Activated CD8-positive, alpha-beta T cell treated with anti-CD3 and anti-CD28 coated beads for 36 hours (primary cell): ENCODE results near the gene MRM2. TPM values are rescaled to one million over a fixed set of nuclear protein-coding genes. Genes with fewer than 3 reads are reported as not detected.

Experiments
- ATAC-seq: fragments of 200-7000 bp; cut with Tn5 transposase; one replicate; pipeline ENCODE4 v1.10.0; 2021; ENCODE audit warnings: mild to moderate bottlenecking, moderate library complexity
- CTCF ChIA-PET: fragments of 350-600 bp; sonication (Branson Sonifier 250); formaldehyde crosslinking; loops from one replicate; lab custom pipeline; 2021; ENCODE audit warnings: antibody characterized with exemption; lab: Charles Lee
- POLR2A ChIA-PET: fragments of 350-600 bp; sonication (Branson Sonifier 250); formaldehyde crosslinking; loops from one replicate; lab custom pipeline; 2021; ENCODE audit warnings: antibody characterized with exemption; lab: Charles Lee
- DNase-seq: peaks from one replicate; pipeline ENCODE4 v3.0.0-alpha.2; 2020
- H3K27ac Mint-ChIP-seq: one replicate; pipeline ENCODE4 v1.8.0; 2021; ENCODE audit warnings: mild to moderate bottlenecking, mixed read lengths
- H3K27me3 Mint-ChIP-seq: one replicate; pipeline ENCODE4 v1.8.0; 2021; ENCODE audit warnings: mixed read lengths
- H3K36me3 Mint-ChIP-seq: one replicate; pipeline ENCODE4 v1.8.0; 2021; ENCODE audit warnings: low read depth, mixed read lengths
- H3K4me1 Mint-ChIP-seq: one replicate; pipeline ENCODE4 v1.8.0; 2021; ENCODE audit warnings: low read depth, mixed read lengths
- H3K4me3 Mint-ChIP-seq: one replicate; pipeline ENCODE4 v1.8.0; 2021; ENCODE audit warnings: mild to moderate bottlenecking, moderate library complexity, mixed read lengths
- H3K9me3 Mint-ChIP-seq: one replicate; pipeline ENCODE4 v1.8.0; 2021; ENCODE audit warnings: mixed read lengths
- intact Hi-C: fragments of 100-400 bp; cut with micrococcal nuclease; formaldehyde crosslinking; loops from one replicate; pipeline ENCODE4 v1.10.0; 2022
- total RNA-seq, 2 experiments: library from RNA; stranded (reverse); gene quantifications; one replicate each; pipeline ENCODE4 v1.2.3, GENCODE V29; 2021
- TF ChIP-seq, protein P1 (sequence below): fragments of 200-600 bp; IDR thresholded peaks from one replicate; pipeline ENCODE4 v1.8.0; 2022; ENCODE audit warnings: antibody characterized with exemption, mild to moderate bottlenecking

MRM2 gene
- total RNA-seq, 2 experiments from 2014 or later = 30.3 to 31.9 TPM

DNA sequence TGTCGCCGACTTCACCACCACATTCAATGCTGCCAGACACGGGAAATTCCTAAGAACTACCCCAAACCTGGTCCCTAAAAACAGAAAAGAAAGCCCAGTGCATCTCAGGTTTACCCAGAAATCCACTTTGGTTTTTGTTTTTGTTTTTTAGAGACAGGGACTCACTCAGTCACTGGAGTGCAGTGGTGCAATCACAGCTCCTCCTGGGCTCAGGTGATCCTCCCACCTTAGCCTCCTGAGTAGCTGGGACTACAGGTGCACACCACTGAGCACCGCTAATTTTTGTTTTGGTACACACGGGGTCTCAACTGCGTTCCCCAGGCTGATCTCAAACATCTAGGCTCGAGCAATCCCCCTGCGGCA lies 32.1 kb downstream of the MRM2 start:
- Mint-ChIP-seq H3K36me3 (peaks cover 16% of the 10 kb centered on the region), H3K4me3 (no peak overlapping the region), H3K4me1 (peaks cover 5% of the 10 kb centered on the region), H3K27me3 (no peaks in the 10 kb centered on the region), H3K27ac (no peak overlapping the region), H3K9me3 (no peaks in the 10 kb centered on the region)
- ATAC-seq (no peak), DNase-seq (no peak)
- TF ChIP-seq, protein P1, sequence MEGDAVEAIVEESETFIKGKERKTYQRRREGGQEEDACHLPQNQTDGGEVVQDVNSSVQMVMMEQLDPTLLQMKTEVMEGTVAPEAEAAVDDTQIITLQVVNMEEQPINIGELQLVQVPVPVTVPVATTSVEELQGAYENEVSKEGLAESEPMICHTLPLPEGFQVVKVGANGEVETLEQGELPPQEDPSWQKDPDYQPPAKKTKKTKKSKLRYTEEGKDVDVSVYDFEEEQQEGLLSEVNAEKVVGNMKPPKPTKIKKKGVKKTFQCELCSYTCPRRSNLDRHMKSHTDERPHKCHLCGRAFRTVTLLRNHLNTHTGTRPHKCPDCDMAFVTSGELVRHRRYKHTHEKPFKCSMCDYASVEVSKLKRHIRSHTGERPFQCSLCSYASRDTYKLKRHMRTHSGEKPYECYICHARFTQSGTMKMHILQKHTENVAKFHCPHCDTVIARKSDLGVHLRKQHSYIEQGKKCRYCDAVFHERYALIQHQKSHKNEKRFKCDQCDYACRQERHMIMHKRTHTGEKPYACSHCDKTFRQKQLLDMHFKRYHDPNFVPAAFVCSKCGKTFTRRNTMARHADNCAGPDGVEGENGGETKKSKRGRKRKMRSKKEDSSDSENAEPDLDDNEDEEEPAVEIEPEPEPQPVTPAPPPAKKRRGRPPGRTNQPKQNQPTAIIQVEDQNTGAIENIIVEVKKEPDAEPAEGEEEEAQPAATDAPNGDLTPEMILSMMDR = no peak
- POLR2A ChIA-PET = no interaction called here
- intact Hi-C loops = no loop called here
- CTCF ChIA-PET = interaction anchor here (1.0 to 1.4 kb wide), 4 partner anchors 15 to 631 kb away, joined by 3 to 6 read pairs (median 4); no protein-coding TSS in a partner anchor

DNA sequence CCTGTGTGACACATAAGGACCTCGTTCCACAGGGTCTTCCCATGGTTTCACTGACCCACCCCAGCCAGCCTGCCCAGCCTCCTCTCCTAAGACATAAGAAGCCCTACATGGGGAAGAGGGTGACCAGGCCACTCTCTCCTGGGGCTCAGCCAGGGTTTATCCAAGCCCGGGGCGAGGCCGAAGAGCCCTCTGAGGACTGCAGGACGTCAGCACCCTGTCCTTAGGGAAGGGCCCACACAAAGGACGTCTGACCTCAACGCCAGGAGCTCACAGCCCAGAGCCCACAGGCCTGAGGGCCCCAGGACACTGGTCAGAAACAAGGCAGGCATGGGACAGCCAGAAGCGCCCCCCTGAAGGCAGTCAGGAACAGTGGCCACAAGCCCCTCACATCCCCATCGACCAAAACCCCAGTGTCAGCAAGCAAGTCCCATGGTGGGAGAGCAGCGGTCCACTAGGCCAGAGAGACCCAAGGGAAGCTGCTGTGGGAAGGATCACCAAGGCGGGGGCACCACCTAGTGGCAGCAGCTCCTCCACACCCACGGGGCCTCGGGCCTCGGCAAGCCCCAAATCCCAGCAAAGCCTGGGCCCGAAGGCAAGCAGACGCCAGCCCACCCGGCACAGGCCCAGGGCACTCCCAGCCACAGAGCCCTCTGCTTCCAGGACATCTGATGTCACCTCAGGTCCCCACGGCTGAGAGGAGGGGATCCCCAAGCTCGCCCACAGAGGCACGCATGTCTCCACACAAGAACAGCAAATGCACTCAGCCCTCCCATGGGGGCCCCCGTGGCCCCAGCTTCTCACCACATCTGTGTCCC lies 32.7 kb downstream of the MRM2 start:
- Mint-ChIP-seq H3K36me3 (peaks cover 12% of the 10 kb centered on the region), H3K27me3 (no peaks in the 10 kb centered on the region), H3K27ac (no peak overlapping the region), H3K4me1 (peaks cover 2% of the 10 kb centered on the region), H3K4me3 (no peak overlapping the region), H3K9me3 (no peaks in the 10 kb centered on the region)
- TF ChIP-seq, protein P1 = peak; percentile 55
- POLR2A ChIA-PET = no interaction called here
- peak; percentile 75 for ATAC-seq
- peak; percentile 65 for DNase-seq
- intact Hi-C loops = no loop called here
- CTCF ChIA-PET = interaction anchor here (0.9 to 1.4 kb wide), 5 partner anchors 14 to 630 kb away, joined by 3 to 6 read pairs (median 4); no protein-coding TSS in a partner anchor

DNA sequence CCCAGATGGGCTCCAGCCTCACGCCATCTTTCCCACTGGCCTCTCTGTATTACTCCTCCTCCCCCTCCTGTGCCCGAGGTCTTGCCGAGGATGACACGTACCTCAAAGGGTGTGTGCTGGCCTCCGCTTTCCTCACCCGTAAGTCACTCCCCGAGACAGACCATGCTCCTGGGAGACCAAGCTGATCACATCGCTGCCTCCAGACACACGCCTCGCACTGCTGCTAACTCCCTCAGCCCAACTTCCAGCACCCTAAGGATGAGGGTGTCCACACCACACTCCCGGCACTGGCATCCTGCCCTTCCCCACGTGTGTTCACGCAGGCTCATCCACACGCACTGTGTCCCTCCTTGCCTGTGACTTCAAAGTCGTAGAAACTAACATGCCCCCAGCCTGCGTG lies 33.3 kb downstream of the MRM2 start:
- H3K27ac Mint-ChIP-seq = no peak overlapping the region
- ChIA-PET CTCF (interaction anchor here (0.9 to 1.4 kb wide), 3 partner anchors 13 to 630 kb away, joined by 3 to 4 read pairs (median 4); no protein-coding TSS in a partner anchor), POLR2A (no interaction called here)
- H3K4me3 Mint-ChIP-seq = no peak overlapping the region
- TF ChIP-seq, protein P1 = no peak
- peaks cover 2% of the 10 kb centered on the region for H3K4me1 Mint-ChIP-seq
- H3K9me3 Mint-ChIP-seq = no peaks in the 10 kb centered on the region
- intact Hi-C loops = no loop called here
- no peak for ATAC-seq
- peaks cover 12% of the 10 kb centered on the region for H3K36me3 Mint-ChIP-seq
- DNase-seq = no peak
- H3K27me3 Mint-ChIP-seq = no peaks in the 10 kb centered on the region

DNA sequence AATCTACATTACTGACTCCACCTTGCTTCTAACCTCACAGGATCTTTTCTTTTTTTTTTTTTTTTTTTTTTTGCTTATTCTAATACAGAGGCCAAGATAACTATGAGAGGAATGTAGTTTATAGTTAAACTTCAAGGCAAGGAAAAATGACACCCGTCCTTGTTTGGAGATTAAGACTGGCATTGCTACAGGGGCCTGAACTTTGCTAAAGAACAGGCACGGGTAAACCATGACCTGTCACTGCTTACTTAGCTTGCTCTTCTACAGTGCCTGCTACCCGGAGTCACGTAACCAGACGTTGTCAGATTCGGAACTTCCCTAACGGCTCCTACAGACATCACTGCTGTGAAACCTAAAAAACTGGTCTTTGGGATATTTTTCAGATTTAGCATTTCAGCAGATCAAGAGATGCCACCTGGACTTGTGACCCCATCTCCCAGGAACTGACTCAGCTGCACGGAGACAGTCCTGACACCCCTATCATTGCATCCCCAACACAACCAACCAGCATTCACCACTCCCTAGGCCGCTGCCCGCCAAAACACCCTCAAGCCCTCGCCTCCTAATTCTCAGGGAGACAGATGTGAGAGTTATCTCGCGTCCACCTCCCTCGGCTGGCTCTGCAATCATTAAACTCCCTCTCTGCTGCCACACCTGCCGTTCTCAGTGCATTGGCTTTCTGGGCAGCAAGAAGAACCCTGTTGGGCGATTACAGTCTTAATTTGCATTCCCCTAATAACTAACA lies 36.8 kb downstream of the MRM2 start:
- CTCF ChIA-PET = no interaction called here
- Mint-ChIP-seq H3K4me1 (peaks cover 2% of the 10 kb centered on the region), H3K9me3 (no peaks in the 10 kb centered on the region), H3K36me3 (peaks cover 4% of the 10 kb centered on the region), H3K27ac (no peak overlapping the region), H3K4me3 (no peak overlapping the region), H3K27me3 (no peaks in the 10 kb centered on the region)
- intact Hi-C loops = no loop called here
- DNase-seq = no peak
- TF ChIP-seq, protein P1 = no peak
- ATAC-seq = no peak
- POLR2A ChIA-PET = no interaction called here

DNA sequence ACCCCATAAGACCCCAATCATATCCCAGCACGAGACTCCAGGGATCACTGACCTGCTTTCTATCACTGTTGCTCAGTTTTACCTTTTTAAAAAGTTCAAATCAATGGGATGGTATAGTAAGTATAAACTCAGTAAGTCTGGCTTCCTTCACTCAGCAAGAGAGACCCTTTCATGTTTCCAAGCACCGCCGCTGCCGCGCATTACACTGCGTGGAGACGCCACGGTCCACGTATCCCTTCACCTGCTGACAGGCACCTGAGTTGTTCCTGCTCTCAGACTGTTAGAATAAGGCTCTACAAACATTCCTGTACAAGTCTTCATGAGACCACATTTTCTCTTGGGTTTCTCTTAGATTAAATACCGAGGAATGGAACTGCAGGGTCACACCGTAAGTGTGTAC lies 37.6 kb downstream of the MRM2 start:
- no peaks in the 10 kb centered on the region for H3K27me3 Mint-ChIP-seq
- TF ChIP-seq, protein P1 = no peak
- DNase-seq = no peak
- H3K4me1 Mint-ChIP-seq = no peaks in the 10 kb centered on the region
- POLR2A ChIA-PET = no interaction called here
- no peaks in the 10 kb centered on the region for H3K9me3 Mint-ChIP-seq
- H3K36me3 Mint-ChIP-seq = peaks cover 5% of the 10 kb centered on the region
- CTCF ChIA-PET = no interaction called here
- no peak overlapping the region for H3K27ac Mint-ChIP-seq
- no peak for ATAC-seq
- no peak overlapping the region for H3K4me3 Mint-ChIP-seq
- intact Hi-C loops = no loop called here
